Liver (tissue), 3 donors: ENCODE results near the gene LRRK1.

Experiments
- ATF3 ChIP-seq: IDR thresholded peaks from 2 replicates; pipeline ENCODE4 v1.6.1; 2016; ENCODE audit warnings: antibody characterized with exemption
- CTCF ChIP-seq: fragments of 150-350 bp; IDR thresholded peaks from 2 replicates; pipeline ENCODE4 v1.5.1; 2017; ENCODE audit warnings: improper control_type of control experiment, low read depth, low read length; ENCODE audit not compliant: missing input control
- EGR1 ChIP-seq, 2 donors: IDR thresholded peaks; 2 replicates each; pipeline ENCODE4 v1.6.1; 2016 to 2018; ENCODE audit warnings: antibody characterized with exemption in 2 of 2, low read depth in 2 of 2
- FOXA2 ChIP-seq: IDR thresholded peaks from 2 replicates; pipeline ENCODE4 v1.6.1; 2016; ENCODE audit warnings: antibody characterized with exemption
- GABPA ChIP-seq, 2 donors: IDR thresholded peaks in 1 of 2; conservative IDR thresholded peaks in 1 of 2; 2 replicates each; pipeline ENCODE4 v1.6.1; 2016; ENCODE audit warnings: antibody characterized with exemption in 2 of 2, mild to moderate bottlenecking in 1 of 2, moderate library complexity in 1 of 2
- HNF4A ChIP-seq, 2 donors: conservative IDR thresholded peaks; 2 replicates each; pipeline ENCODE4 v1.6.1; 2016; ENCODE audit warnings: antibody characterized with exemption in 2 of 2, mild to moderate bottlenecking in 2 of 2
- JUND ChIP-seq, 2 donors: IDR thresholded peaks; 2 replicates each; pipeline ENCODE4 v1.6.1; 2016; ENCODE audit warnings: antibody characterized with exemption in 2 of 2
- MAX ChIP-seq: IDR thresholded peaks from 2 replicates; pipeline ENCODE4 v1.6.1; 2016; ENCODE audit warnings: antibody characterized with exemption
- RAD21 ChIP-seq, 2 donors: IDR thresholded peaks; 2 replicates each; pipeline ENCODE4 v1.6.1; 2016; ENCODE audit warnings: antibody characterized with exemption in 2 of 2, mild to moderate bottlenecking in 2 of 2
- TAF1 ChIP-seq: conservative IDR thresholded peaks from 2 replicates; pipeline ENCODE4 v1.6.1; 2016; ENCODE audit warnings: antibody characterized with exemption, mild to moderate bottlenecking
- donor health status: healthy.
- donor health status: healthy.

DNA sequence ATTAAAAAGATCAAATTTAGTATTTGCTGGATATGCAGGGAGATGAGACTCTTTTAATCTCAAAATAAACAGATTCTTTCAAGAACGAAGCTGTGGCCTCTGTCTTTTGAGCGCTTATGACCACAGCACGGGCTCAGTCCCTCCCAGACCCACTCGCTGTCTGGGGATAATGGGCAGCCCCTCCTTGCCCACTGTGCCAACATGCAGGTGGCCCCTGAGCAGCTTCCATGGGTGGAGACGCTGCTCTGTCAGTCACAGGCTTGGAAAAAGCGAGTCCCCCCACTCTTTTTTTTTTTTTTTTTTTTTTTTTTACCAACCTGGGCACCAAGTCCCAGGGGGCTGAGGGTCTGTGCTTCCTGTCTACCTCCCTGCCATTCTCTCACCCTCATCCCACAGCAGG is 150.9 kb downstream of the LRRK1 start:
- TF ChIP-seq ATF3 (no peak), CTCF (no peak), RAD21 (IDR thresholded peaks at IDR 0.05) (no peak), JUND (IDR thresholded peaks at IDR 0.05) (no peak), GABPA (IDR thresholded peaks at IDR 0.05 in 1 of 2, conservative IDR thresholded peaks at IDR 0.05 in 1 of 2) (no peak), HNF4A (conservative IDR thresholded peaks at IDR 0.05) (no peak), TAF1 (no peak), FOXA2 (no peak), MAX (no peak), EGR1 (IDR thresholded peaks at IDR 0.05; ENCODE audit: low read depth in 2 of 2) (no peak)
